Tibial nerve (tissue), 4 donors: Measurements from ENCODE around the gene DPPA3.

Experiments used
- CTCF ChIP-seq, 5 experiments: fragments of 200-600 bp in 3 of 5; fragments of 450-650 bp in 2 of 5; sonication (generic) in 3 of 5; IDR thresholded peaks; one replicate each; pipeline ENCODE4 v1.5.1; 2016 to 2019; ENCODE audit warnings: antibody characterized with exemption in 5 of 5, mild to moderate bottlenecking in 3 of 5, moderate library complexity in 2 of 5
- EP300 ChIP-seq, 2 donors: sonication (generic); formaldehyde crosslinking; IDR thresholded peaks; one replicate each; pipeline ENCODE4 v1.6.1; 2017; ENCODE audit warnings: antibody characterized with exemption in 2 of 2, mild to moderate bottlenecking in 1 of 2

GRCh38 chr12:7748852-7749251, 37.6 kb downstream of the DPPA3 start:
- TF ChIP-seq CTCF (IDR thresholded peaks at IDR 0.05), result no peak
- TF ChIP-seq EP300 (IDR thresholded peaks at IDR 0.05), result no peak
